ENCODE data around the gene CILP2. TPM values are rescaled to one million over a fixed set of nuclear protein-coding genes. Genes with fewer than 3 reads are reported as not detected.

Gene CILP2
- total and polyA plus RNA-seq, 9 of the 15 experiments (the other 6 are each of a cell fraction or from before 2014, with no cell fraction given) = 0.04 to 0.35 (median 0.05) TPM; not detected in 2

DNA sequence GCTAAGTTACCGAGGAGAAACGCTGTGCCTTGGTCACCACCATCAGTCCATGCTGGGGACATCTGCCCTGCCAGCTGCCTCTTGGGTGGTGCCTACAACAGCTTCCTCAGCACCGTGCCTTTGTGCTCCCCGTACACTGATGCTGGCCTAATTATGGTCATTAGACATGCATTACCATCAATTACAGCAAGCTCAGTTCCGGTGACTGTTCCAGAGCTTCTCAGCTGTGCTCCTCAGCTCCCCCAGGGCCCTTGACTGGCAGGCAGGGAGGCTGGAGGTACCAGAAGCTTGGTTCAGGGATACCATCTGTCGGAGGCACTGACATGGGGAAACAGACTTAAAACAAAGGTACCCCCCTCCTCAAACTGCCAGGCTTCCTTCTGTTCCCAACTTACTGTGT is 40.2 kb downstream of the CILP2 start (continued):
- TF ChIP-seq PRDM10 (IDR thresholded peaks at IDR 0.05; ENCODE audit: partially characterized antibody) (no peak), XRCC5 (IDR thresholded peaks at IDR 0.05; ENCODE audit: low read depth, low read length) (no peak), ZKSCAN3 (CRISPR knock-in tag; IDR thresholded peaks at IDR 0.05) (no peak), TAF9B (IDR thresholded peaks at IDR 0.05; ENCODE audit: partially characterized antibody) (no peak), NEUROD1 (IDR thresholded peaks at IDR 0.05; ENCODE audit: borderline replicate concordance, low read depth, low read length, partially characterized antibody) (no peak), GTF2E2 (tag; IDR thresholded peaks at IDR 0.05) (no peak)
- TF ChIP-seq, protein P1, sequence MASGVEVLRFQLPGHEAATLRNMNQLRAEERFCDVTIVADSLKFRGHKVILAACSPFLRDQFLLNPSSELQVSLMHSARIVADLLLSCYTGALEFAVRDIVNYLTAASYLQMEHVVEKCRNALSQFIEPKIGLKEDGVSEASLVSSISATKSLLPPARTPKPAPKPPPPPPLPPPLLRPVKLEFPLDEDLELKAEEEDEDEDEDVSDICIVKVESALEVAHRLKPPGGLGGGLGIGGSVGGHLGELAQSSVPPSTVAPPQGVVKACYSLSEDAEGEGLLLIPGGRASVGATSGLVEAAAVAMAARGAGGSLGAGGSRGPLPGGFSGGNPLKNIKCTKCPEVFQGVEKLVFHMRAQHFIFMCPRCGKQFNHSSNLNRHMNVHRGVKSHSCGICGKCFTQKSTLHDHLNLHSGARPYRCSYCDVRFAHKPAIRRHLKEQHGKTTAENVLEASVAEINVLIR (CRISPR knock-in tag; IDR thresholded peaks at IDR 0.05) = no peak

All from K562 (cell line).